B cell (primary cell): ENCODE data around the gene RASGRP2. TPM values are rescaled to one million over a fixed set of nuclear protein-coding genes. Genes with fewer than 3 reads are reported as not detected.

Source experiments
- ATAC-seq: fragments of 200-7000 bp; cut with Tn5 transposase; one replicate; pipeline ENCODE4 v1.10.0; 2021; ENCODE audit warnings: low read depth, mild to moderate bottlenecking, moderate number of reproducible peaks, moderate library complexity
- CTCF ChIA-PET: fragments of 350-600 bp; sonication (Branson Sonifier 250); formaldehyde crosslinking; loops from one replicate; lab custom pipeline; 2021; ENCODE audit warnings: antibody characterized with exemption, inconsistent platforms; lab: Charles Lee
- POLR2A ChIA-PET: fragments of 350-600 bp; sonication (Branson Sonifier 250); formaldehyde crosslinking; loops from one replicate; lab custom pipeline; 2021; ENCODE audit warnings: antibody characterized with exemption; lab: Charles Lee
- DNase-seq: peaks from one replicate; pipeline ENCODE4 v3.0.0; 2013
- H2AFZ ChIP-seq: 2 replicates; pipeline ENCODE4 v1.6.1; 2012; ENCODE audit warnings: mild to moderate bottlenecking, low read depth, low read length; ENCODE audit not compliant: insufficient read depth, poor library complexity, severe bottlenecking
- H3K27ac ChIP-seq, 2 donors: 1 replicate in 1 of 2; 2 replicates in 1 of 2; pipeline ENCODE4 v1.5.1; 2012 to 2013; ENCODE audit warnings: low read length in 2 of 2, mild to moderate bottlenecking in 2 of 2, moderate library complexity in 1 of 2
- H3K27me3 ChIP-seq, 4 experiments: fragments of 200-600 bp in 1 of 4; sonication (generic) in 1 of 4; replicated peaks in 1 of 4; 1 replicate in 2 of 4; 2 replicates in 2 of 4; pipeline versions ENCODE4 v1.6.1 to v1.7.0; 2013 to 2016; ENCODE audit warnings: low read length in 3 of 4, mild to moderate bottlenecking in 2 of 4, mixed read lengths in 1 of 4, moderate library complexity in 1 of 4; ENCODE audit not compliant: insufficient read depth in 4 of 4, control insufficient read depth in 3 of 4; ENCODE audit errors: control extremely low read depth in 1 of 4
- H3K36me3 ChIP-seq, 2 experiments: replicated peaks in 1 of 2; 1 replicate in 1 of 2; 2 replicates in 1 of 2; pipeline versions ENCODE4 v1.6.1 to v1.7.1; 2013; ENCODE audit warnings: low read length in 1 of 2; ENCODE audit not compliant: insufficient read depth in 2 of 2, control insufficient read depth in 1 of 2; ENCODE audit errors: control extremely low read depth in 1 of 2, extremely low read depth in 1 of 2
- H3K4me1 ChIP-seq, 2 donors: fragments of 200-600 bp in 1 of 2; sonication (generic) in 1 of 2; 1 replicate in 1 of 2; 2 replicates in 1 of 2; pipeline versions ENCODE4 v1.5.1 to v1.6.1; 2013 to 2017; ENCODE audit warnings: low read length in 2 of 2; ENCODE audit not compliant: control insufficient read depth in 2 of 2, insufficient read depth in 2 of 2
- H3K4me2 ChIP-seq: replicated peaks from 2 replicates; pipeline ENCODE3; 2012; ENCODE audit warnings: mild to moderate bottlenecking, low read depth, low read length; ENCODE audit not compliant: poor library complexity, severe bottlenecking
- H3K4me3 ChIP-seq, 5 experiments: fragments of 200-600 bp in 1 of 5; sonication (generic) in 1 of 5; 1 replicate in 3 of 5; 2 replicates in 2 of 5; pipeline versions ENCODE4 v1.5.1 to v1.7.0; 2011 to 2016; ENCODE audit warnings: low read length in 4 of 5, mild to moderate bottlenecking in 4 of 5, low read depth in 2 of 5, control low read depth in 1 of 5, moderate library complexity in 1 of 5; ENCODE audit not compliant: insufficient read depth in 1 of 5; ENCODE audit errors: control extremely low read depth in 1 of 5, extremely low read depth in 1 of 5
- H3K79me2 ChIP-seq: fragments of 200-600 bp; sonication (generic); one replicate; pipeline ENCODE4 v1.6.0; 2016; ENCODE audit warnings: low read length; ENCODE audit not compliant: control insufficient read depth, insufficient read depth
- H3K9ac ChIP-seq: fragments of 200-600 bp; sonication (generic); 2 replicates; pipeline ENCODE4 v1.6.1; 2017; ENCODE audit warnings: mild to moderate bottlenecking, low read length, moderate library complexity
- H3K9me3 ChIP-seq, 3 donors: one replicate each; pipeline versions ENCODE4 v1.6.1 to v1.7.1; 2013; ENCODE audit warnings: low read length in 2 of 3; ENCODE audit not compliant: control insufficient read depth in 2 of 3, insufficient read depth in 1 of 3; ENCODE audit errors: control extremely low read depth in 1 of 3
- H4K20me1 ChIP-seq: 2 replicates; pipeline ENCODE4 v1.6.0; 2012; ENCODE audit warnings: mild to moderate bottlenecking, low read length; ENCODE audit not compliant: insufficient read depth, control insufficient read depth, poor library complexity, severe bottlenecking
- H3K27ac Mint-ChIP-seq: one replicate; pipeline ENCODE4 v1.8.0; 2021; ENCODE audit warnings: mixed read lengths
- H3K27me3 Mint-ChIP-seq: one replicate; pipeline ENCODE4 v1.8.0; 2021; ENCODE audit warnings: mixed read lengths
- H3K4me1 Mint-ChIP-seq: one replicate; pipeline ENCODE4 v1.8.0; 2021; ENCODE audit warnings: mixed read lengths
- H3K4me3 Mint-ChIP-seq: one replicate; pipeline ENCODE4 v1.8.0; 2021; ENCODE audit warnings: mixed read lengths
- H3K9me3 Mint-ChIP-seq: one replicate; pipeline ENCODE4 v1.8.0; 2022; ENCODE audit warnings: mixed read lengths; ENCODE audit not compliant: insufficient read depth
- CTCF ChIP-seq: fragments of 200-600 bp; IDR thresholded peaks from one replicate; pipeline ENCODE4 v1.8.0; 2022; ENCODE audit warnings: antibody characterized with exemption, mild to moderate bottlenecking
- EZH2 ChIP-seq: IDR thresholded peaks from 2 replicates; pipeline ENCODE4 v1.6.1; 2012; ENCODE audit warnings: borderline replicate concordance, low read depth, mild to moderate bottlenecking, moderate library complexity, low read length; ENCODE audit not compliant: insufficient read depth, poor library complexity, severe bottlenecking
- WGBS: methylation state at CpG from one replicate; pipeline ENCODE4 v1.1.5; 2013; ENCODE audit warnings: missing lambda C conversion rate; ENCODE audit not compliant: insufficient coverage; 5-methylcytosine and 5-hydroxymethylcytosine counted together
- intact Hi-C: fragments of 100-400 bp; cut with micrococcal nuclease; formaldehyde crosslinking; loops from one replicate; pipeline ENCODE4 v1.10.0; 2022
- polyA plus RNA-seq: library from polyadenylated mRNA; depleted of rRNA; stranded (reverse); fragments of >200 nt; gene quantifications from 2 replicates; pipeline ENCODE4 v1.2.3, GENCODE V29; 2012
- total RNA-seq, 2 donors: library from RNA; stranded (reverse); fragments of 120-200 nt in 1 of 2; gene quantifications; 1 replicate in 1 of 2; 2 replicates in 1 of 2; pipeline versions ENCODE4 v1.2.3 to v1.2.4, GENCODE V29; 2013 to 2022

The RASGRP2 gene
- total and polyA plus RNA-seq, 2 donors (not counting 1 experiment from before 2014, with no cell fraction given) = 628 to 1,139 TPM

- Mint-ChIP-seq H3K27me3 (no peaks in the 10 kb centered on the region), H3K27ac (peak overlapping the region; percentile 90), H3K4me1 (peaks cover 59% of the 10 kb centered on the region), H3K9me3 (no peaks in the 10 kb centered on the region), H3K4me3 (peak overlapping the region; percentile 27)
- Histone ChIP-seq H3K4me3 (no peak overlapping the region), H3K27ac (no peak overlapping the region), H3K4me1 (peaks cover 15 to 31% of the 10 kb centered on the region in 2 donors), H3K27me3 (no peaks in the 10 kb centered on the region), H3K4me2 (no peak overlapping the region), H3K36me3 (peaks cover 0 to 18% of the 10 kb centered on the region in 2 experiments), H3K9me3 (no peaks in the 10 kb centered on the region), H3K9ac (no peak overlapping the region), H4K20me1 (peaks cover 10% of the 10 kb centered on the region), H3K79me2 (peaks cover 21% of the 10 kb centered on the region), H2AFZ (no peak overlapping the region)
- intact Hi-C loops = loop anchor here (10.0 kb wide), 3 partner anchors 97 to 827 kb away; partner anchors contain the start of genes CDC42BPG, EHBP1L1, FAM89B and ZNRD2
- TF ChIP-seq EZH2 (no peak), CTCF (no peak)
- 97% methylated on average over 11 of the region's 15 CpGs for WGBS
- DNase-seq (no peak), ATAC-seq (no peak)
- POLR2A ChIA-PET = interaction anchor here (1.9 to 8.9 kb wide), 3 partner anchors 14 to 29 kb away, joined by 10 to 175 read pairs (median 149); partner anchors contain the start of genes PYGM and SF1
- CTCF ChIA-PET = interaction anchor here (0.9 to 13.7 kb wide), 5 partner anchors 10 to 176 kb away, joined by 3 to 280 read pairs (median 4); partner anchors contain the start of gene PPP2R5B
Measured at GRCh38 chr11:64747961-64748665, 4.2 kb upstream of the RASGRP2 start.

GRCh38 chr11:64746486-64746885 lies 2.5 kb upstream of the RASGRP2 start:
- H3K27ac ChIP-seq = peak overlapping the region; percentile 97 to 98
- peaks cover 56% of the 10 kb centered on the region for H3K4me1 Mint-ChIP-seq
- TF ChIP-seq EZH2 (no peak), CTCF (no peak)
- peak overlapping the region; percentile 94 for H3K9ac ChIP-seq
- no peaks in the 10 kb centered on the region for H3K9me3 ChIP-seq
- H3K36me3 ChIP-seq = peaks cover 0 to 12% of the 10 kb centered on the region in 2 experiments
- intact Hi-C loops = loop anchor here (10.0 kb wide), 3 partner anchors 98 to 828 kb away; partner anchors contain the start of genes CDC42BPG, EHBP1L1, FAM89B and ZNRD2
- H3K27ac Mint-ChIP-seq = peak overlapping the region; percentile 100
- ATAC-seq = no peak
- H3K9me3 Mint-ChIP-seq = no peaks in the 10 kb centered on the region
- peaks cover 24 to 43% of the 10 kb centered on the region in 2 donors for H3K4me1 ChIP-seq
- WGBS = 70% methylated on average over 10 of the region's 10 CpGs
- H3K27me3 Mint-ChIP-seq = no peaks in the 10 kb centered on the region
- CTCF ChIA-PET = interaction anchor here (0.6 to 13.7 kb wide), 3 partner anchors 11 to 32 kb away, joined by 3 to 280 read pairs (median 5); partner anchors contain the start of gene SF1
- no peaks in the 10 kb centered on the region for H3K27me3 ChIP-seq
- DNase-seq = no peak
- peak overlapping the region; percentile 99 for H3K4me2 ChIP-seq
- peak overlapping the region in 4 of 5 experiments; percentile 72 to 99 (median 80) for H3K4me3 ChIP-seq
- H2AFZ ChIP-seq = peak overlapping the region; percentile 75
- POLR2A ChIA-PET = interaction anchor here (0.6 to 8.9 kb wide), 7 partner anchors 15 to 475 kb away, joined by 3 to 175 read pairs (median 10); partner anchors contain the start of genes PYGM and SF1
- peaks cover 28% of the 10 kb centered on the region for H3K79me2 ChIP-seq
- peaks cover 26% of the 10 kb centered on the region for H4K20me1 ChIP-seq
- peak overlapping the region; percentile 97 for H3K4me3 Mint-ChIP-seq
